ENCODE data around the gene CCRL2. TPM values are rescaled to one million over a fixed set of nuclear protein-coding genes. Genes with fewer than 3 reads are reported as not detected.
"Not testable (repeated sequence)": the region's sequence is repeated elsewhere in the genome, so short reads cannot be mapped to it uniquely, and the experiment has no call there.

Gene CCRL2
- total RNA-seq, 1 donor from 2014 or later: 23.5 TPM

DNA sequence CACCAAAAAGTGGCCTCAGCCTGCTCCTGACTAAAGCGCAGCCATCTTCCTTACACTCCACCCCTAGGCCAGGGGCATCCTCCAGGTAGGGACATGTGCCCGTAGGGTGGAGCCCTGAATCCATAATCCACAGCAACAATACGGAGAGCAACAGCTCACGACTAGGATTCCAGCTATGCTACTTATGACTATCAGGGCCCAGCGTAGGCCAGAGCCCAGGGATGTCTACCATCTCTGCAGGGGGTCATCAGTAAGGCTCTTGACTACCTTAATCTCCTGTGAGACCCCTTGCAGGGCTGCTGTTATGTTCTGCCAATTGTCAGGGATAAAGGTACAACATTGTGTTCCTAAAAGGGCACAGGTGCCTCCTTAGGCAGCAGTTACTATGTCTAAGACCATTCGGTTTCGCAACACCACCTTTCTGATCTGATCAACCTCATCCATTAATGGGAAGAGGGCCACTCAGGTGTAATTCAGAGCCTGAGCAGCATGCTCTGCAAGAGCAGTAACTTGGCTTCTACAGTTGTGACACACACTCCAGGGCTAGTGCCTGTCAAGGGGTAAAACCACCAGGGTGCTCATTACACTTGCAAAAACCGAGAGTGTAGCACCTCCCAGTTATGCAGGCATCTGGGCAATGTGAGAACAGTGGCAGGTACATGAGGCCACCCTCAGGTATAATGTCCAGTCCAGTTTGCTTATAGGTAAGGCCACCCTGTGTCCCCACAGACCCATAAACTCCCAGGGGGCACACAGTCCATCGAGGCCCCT lies 11.0 kb downstream of the CCRL2 start:
- intact Hi-C loops (cut with DNase I): no loop called here
- Histone ChIP-seq H3K9me3 (no peaks in the 10 kb centered on the region), H3K27ac (no peak overlapping the region), H3K27me3 (ENCODE audit: low read depth) (no peaks in the 10 kb centered on the region), H3K4me1 (peaks cover 24% of the 10 kb centered on the region), H3K4me3 (no peak overlapping the region), H3K36me3 (no peaks in the 10 kb centered on the region)
- peak in 1 of 2 donors; percentile 53 for ATAC-seq
- TF ChIP-seq, protein P1, sequence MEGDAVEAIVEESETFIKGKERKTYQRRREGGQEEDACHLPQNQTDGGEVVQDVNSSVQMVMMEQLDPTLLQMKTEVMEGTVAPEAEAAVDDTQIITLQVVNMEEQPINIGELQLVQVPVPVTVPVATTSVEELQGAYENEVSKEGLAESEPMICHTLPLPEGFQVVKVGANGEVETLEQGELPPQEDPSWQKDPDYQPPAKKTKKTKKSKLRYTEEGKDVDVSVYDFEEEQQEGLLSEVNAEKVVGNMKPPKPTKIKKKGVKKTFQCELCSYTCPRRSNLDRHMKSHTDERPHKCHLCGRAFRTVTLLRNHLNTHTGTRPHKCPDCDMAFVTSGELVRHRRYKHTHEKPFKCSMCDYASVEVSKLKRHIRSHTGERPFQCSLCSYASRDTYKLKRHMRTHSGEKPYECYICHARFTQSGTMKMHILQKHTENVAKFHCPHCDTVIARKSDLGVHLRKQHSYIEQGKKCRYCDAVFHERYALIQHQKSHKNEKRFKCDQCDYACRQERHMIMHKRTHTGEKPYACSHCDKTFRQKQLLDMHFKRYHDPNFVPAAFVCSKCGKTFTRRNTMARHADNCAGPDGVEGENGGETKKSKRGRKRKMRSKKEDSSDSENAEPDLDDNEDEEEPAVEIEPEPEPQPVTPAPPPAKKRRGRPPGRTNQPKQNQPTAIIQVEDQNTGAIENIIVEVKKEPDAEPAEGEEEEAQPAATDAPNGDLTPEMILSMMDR (IDR thresholded peaks at IDR 0.05): no peak
- no peak for DNase-seq

DNA sequence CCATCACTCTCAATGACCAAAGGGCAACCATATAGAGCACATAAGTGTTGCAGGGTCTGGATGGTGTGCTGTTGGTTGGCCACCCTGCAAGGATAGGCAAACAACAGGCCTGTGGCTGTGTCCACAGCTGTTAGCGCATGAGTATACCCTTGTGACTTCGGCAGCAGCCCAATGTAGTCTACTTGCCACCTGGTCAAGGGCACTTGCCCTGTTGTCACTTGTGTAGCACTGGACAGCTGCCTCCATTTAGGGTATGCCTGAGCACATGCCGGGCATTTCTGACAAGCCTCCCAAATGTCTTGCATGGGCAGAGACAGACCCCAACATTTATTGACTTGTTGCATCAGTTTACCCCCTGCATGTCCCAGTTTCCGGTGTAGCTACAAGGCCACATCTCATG lies 12.8 kb downstream of the CCRL2 start:
- intact Hi-C loops (cut with DNase I): no loop called here
- TF ChIP-seq, protein P1 (IDR thresholded peaks at IDR 0.05): no peak
- no peaks in the 10 kb centered on the region for H3K36me3 ChIP-seq
- no peak overlapping the region for H3K27ac ChIP-seq
- ATAC-seq: no peak
- no peak for DNase-seq
- no peaks in the 10 kb centered on the region for H3K27me3 ChIP-seq (ENCODE audit: low read depth)
- H3K4me1 ChIP-seq: peaks cover 12% of the 10 kb centered on the region
- H3K4me3 ChIP-seq: no peak overlapping the region
- no peaks in the 10 kb centered on the region for H3K9me3 ChIP-seq

DNA sequence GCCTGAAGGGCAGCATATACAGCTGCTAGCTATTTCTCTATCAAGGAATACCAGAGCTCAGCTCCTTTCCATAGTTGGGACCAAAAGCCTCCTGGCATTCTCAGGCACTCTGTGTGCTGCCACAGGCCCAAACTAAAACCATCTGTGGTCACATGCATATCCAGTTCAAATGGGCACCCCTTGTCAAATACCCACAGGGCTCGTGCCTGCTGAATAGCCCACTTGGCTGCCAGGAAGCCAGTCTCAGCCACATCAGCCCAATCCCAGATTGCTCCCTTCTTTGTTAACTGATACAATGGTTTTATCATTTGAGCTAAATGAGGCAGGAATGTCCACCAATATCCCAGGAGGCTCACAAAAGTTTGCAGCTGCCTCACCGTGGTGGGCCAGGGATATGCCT lies 13.9 kb downstream of the CCRL2 start:
- DNase-seq (no peak), ATAC-seq (no peak)
- TF ChIP-seq, protein P1 (IDR thresholded peaks at IDR 0.05): no peak
- intact Hi-C loops (cut with DNase I): no loop called here
- no peaks in the 10 kb centered on the region for H3K36me3 ChIP-seq
- no peaks in the 10 kb centered on the region for H3K9me3 ChIP-seq
- no peaks in the 10 kb centered on the region for H3K27me3 ChIP-seq (ENCODE audit: low read depth)
- no peak overlapping the region for H3K4me3 ChIP-seq
- peaks cover 9% of the 10 kb centered on the region for H3K4me1 ChIP-seq
- H3K27ac ChIP-seq: no peak overlapping the region

DNA sequence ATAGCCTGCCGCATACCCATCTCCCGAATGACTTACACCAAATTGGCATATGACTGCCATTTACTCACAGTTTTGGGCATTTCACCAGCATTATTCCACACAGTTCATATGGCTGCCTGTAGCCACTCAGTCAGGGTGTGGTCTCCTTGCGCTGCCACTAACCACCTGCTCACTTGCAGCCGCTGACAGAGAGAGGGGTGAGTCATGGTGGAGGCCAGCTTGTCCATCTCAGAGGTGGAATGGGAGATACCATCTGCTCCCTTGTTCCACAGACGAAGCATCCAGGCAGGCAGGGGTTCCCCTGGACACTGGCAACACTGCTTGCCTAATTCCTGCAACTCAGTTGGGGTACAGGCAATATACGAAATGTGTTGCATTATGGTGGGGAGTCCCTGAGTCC lies 15.6 kb downstream of the CCRL2 start:
- DNase-seq (no peak), ATAC-seq (peak; percentile 25 to 30)
- TF ChIP-seq, protein P1 (IDR thresholded peaks at IDR 0.05): no peak
- no peak overlapping the region for H3K27ac ChIP-seq
- no peaks in the 10 kb centered on the region for H3K9me3 ChIP-seq
- H3K36me3 ChIP-seq: no peaks in the 10 kb centered on the region
- no peak overlapping the region for H3K4me3 ChIP-seq
- H3K4me1 ChIP-seq: peaks cover 13% of the 10 kb centered on the region
- no peaks in the 10 kb centered on the region for H3K27me3 ChIP-seq (ENCODE audit: low read depth)
- intact Hi-C loops (cut with DNase I): no loop called here

DNA sequence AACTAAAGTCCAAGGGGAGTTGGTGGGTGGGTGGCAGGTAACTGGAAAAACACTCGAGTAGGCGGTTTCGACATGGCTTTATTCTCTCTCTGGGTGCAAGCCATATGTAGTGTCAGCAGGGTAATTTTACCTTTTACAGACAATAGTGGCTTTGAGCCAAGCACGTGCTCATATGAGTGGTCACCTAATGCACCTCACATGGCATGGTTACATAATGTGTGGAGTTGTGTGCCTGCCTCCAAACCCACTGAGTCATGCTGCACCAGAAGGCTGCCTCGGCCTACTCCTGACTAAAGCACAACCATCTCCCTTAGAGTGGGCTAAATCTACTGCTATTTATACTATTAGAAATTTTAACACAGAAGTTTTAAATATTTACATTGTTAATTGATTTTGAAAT lies 16.5 kb downstream of the CCRL2 start:
- no peak overlapping the region for H3K27ac ChIP-seq
- H3K9me3 ChIP-seq: no peaks in the 10 kb centered on the region
- intact Hi-C loops (cut with DNase I): no loop called here
- H3K4me3 ChIP-seq: no peak overlapping the region
- no peaks in the 10 kb centered on the region for H3K36me3 ChIP-seq
- H3K4me1 ChIP-seq: peaks cover 18% of the 10 kb centered on the region
- H3K27me3 ChIP-seq (ENCODE audit: low read depth): no peaks in the 10 kb centered on the region
- ATAC-seq (peak in 1 of 2 donors; percentile 54), DNase-seq (no peak)
- TF ChIP-seq, protein P1 (IDR thresholded peaks at IDR 0.05): no peak

DNA sequence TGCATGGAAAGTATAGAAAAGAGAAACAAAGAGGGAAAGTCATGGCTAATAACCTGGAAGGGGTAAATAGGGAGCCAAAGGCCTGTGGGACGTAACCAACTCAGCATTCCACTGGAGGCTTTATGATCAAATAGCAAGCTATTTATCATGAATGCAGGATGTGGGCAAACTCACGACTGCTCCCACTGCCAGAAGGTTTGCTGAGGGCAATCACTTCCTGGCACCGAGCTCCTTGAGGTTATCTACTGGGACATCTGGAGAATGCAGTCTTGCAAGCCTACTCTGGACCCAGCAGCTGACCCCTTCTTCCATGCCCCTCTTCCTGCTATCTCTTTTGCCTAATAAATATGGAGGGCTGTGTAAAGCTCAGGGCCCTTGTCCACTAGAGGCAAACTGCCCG lies 19.4 kb downstream of the CCRL2 start:
- H3K9me3 ChIP-seq; DNase-seq; H3K27me3 ChIP-seq (ENCODE audit: low read depth); intact Hi-C loops (cut with DNase I); H3K36me3 ChIP-seq; ATAC-seq; H3K27ac ChIP-seq; H3K4me3 ChIP-seq: not testable (repeated sequence)
- peaks cover 18% of the 10 kb centered on the region for H3K4me1 ChIP-seq

Data from lower lobe of right lung (tissue), 2 donors.